ENCODE measurements around the gene KCNG2. TPM values are rescaled to one million over a fixed set of nuclear protein-coding genes. Genes with fewer than 3 reads are reported as not detected.
A peak's percentile ranks its signal among the peaks of the same experiment; 100 is the strongest.

Gene KCNG2
- total RNA-seq, 4 donors from 2014 or later = 0.41 to 6.7 TPM; not detected in 2

DNA sequence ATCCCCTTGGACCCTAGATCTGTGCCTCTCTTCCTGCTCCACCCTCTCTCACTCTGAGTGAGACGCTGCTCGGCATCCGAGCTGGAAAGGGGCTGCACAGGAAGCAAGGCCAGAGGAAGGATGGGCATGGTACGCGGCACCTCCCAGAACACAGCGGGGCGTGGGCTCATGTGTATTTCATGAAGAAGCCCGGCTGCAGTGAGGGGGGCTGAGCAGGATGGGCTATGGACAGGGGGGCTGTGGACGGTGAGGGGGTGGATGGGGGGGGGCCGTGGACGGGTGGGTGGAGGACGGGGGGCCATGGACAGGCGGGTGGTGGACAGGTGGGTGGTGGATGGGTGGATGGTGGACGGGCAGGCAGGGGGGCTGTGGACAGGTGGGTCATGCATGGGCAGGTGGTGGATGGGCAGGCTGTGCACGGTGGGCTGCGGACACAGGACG lies 125.3 kb downstream of the KCNG2 start:
- Histone ChIP-seq H3K4me1 (no peaks in the 10 kb centered on the region), H3K27ac (no peak overlapping the region), H3K9me3 (no peaks in the 10 kb centered on the region), H3K4me3 (no peak overlapping the region), H3K36me3 (peaks cover 0 to 16% (median 5%) of the 10 kb centered on the region in 4 donors), H3K27me3 (no peaks in the 10 kb centered on the region)
- in situ Hi-C loops (cut with MboI; ENCODE audit: low pct_ligation_motif_present in 1 of 4, low pct_unique_long_range_greater_than_20kb in 1 of 4, low sequenced_read_pairs in 3 of 4) = no loop called here
- WGBS, 2 donors (ENCODE audit: low coverage in 1 of 2) = 86 to 94% methylated on average over 8 to 17 of the region's 17 CpGs
- TF ChIP-seq POLR2A (IDR thresholded peaks at IDR 0.05) (no peak), POLR2AphosphoS5 (IDR thresholded peaks at IDR 0.05) (no peak), EP300 (IDR thresholded peaks at IDR 0.05; ENCODE audit: low read depth) (no peak)
- TF ChIP-seq, protein P1, sequence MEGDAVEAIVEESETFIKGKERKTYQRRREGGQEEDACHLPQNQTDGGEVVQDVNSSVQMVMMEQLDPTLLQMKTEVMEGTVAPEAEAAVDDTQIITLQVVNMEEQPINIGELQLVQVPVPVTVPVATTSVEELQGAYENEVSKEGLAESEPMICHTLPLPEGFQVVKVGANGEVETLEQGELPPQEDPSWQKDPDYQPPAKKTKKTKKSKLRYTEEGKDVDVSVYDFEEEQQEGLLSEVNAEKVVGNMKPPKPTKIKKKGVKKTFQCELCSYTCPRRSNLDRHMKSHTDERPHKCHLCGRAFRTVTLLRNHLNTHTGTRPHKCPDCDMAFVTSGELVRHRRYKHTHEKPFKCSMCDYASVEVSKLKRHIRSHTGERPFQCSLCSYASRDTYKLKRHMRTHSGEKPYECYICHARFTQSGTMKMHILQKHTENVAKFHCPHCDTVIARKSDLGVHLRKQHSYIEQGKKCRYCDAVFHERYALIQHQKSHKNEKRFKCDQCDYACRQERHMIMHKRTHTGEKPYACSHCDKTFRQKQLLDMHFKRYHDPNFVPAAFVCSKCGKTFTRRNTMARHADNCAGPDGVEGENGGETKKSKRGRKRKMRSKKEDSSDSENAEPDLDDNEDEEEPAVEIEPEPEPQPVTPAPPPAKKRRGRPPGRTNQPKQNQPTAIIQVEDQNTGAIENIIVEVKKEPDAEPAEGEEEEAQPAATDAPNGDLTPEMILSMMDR (IDR thresholded peaks at IDR 0.05) = no peak
- intact Hi-C loops (cut with DNase I; ENCODE audit: low total_unique reads) = no loop called here
- peak; percentile 5 for DNase-seq

DNA sequence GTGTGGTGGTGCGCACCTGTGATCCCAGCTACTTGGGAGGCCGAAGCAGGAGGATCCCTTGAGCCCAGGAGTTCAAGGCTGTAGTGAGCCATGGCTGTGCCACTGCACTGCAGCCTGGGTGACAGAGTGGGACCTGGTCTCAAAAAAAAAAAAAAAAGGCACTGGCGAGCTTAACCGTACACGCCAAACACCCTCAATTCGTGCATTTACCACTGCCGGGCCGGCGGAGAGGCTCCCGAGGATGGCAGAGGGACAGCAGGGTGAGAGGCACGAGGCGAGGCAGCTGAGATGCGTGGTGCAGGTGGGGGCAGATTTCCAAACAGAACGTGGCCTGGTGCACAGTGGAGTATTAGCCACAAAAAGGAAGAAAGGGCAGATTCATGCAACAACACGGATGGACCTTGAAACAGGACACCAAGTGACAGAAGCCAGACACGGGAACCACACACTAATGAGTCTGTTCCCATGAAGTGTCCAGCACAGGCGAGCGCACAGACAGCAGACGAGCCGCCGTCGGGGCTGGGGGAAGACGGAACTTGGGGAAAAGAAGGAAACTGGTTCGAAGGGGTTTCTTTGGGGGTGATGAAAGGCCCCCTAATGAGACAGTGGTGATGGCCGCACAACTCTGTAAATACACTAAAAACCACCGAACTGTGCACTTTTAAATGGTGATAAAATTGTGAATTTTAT lies 126.3 kb downstream of the KCNG2 start:
- H3K36me3 ChIP-seq = peaks cover 0 to 13% (median 6%) of the 10 kb centered on the region in 4 donors
- H3K27ac ChIP-seq = no peak overlapping the region
- H3K4me3 ChIP-seq = no peak overlapping the region
- in situ Hi-C loops (cut with MboI; ENCODE audit: low pct_ligation_motif_present in 1 of 4, low pct_unique_long_range_greater_than_20kb in 1 of 4, low sequenced_read_pairs in 3 of 4) = no loop called here
- H3K4me1 ChIP-seq = no peaks in the 10 kb centered on the region
- intact Hi-C loops (cut with DNase I; ENCODE audit: low total_unique reads) = no loop called here
- peaks cover 2 to 4% of the 10 kb centered on the region in 2 donors for H3K9me3 ChIP-seq
- TF ChIP-seq, protein P1 (IDR thresholded peaks at IDR 0.05) = no peak
- TF ChIP-seq POLR2AphosphoS5 (IDR thresholded peaks at IDR 0.05) = no peak
- no peak for TF ChIP-seq POLR2A (IDR thresholded peaks at IDR 0.05)
- no peak for TF ChIP-seq EP300 (IDR thresholded peaks at IDR 0.05; ENCODE audit: low read depth)
- no peak for DNase-seq
- 94% methylated on average over 12 to 26 of the region's 26 CpGs for WGBS, 2 donors (ENCODE audit: low coverage in 1 of 2)
- no peaks in the 10 kb centered on the region for H3K27me3 ChIP-seq

DNA sequence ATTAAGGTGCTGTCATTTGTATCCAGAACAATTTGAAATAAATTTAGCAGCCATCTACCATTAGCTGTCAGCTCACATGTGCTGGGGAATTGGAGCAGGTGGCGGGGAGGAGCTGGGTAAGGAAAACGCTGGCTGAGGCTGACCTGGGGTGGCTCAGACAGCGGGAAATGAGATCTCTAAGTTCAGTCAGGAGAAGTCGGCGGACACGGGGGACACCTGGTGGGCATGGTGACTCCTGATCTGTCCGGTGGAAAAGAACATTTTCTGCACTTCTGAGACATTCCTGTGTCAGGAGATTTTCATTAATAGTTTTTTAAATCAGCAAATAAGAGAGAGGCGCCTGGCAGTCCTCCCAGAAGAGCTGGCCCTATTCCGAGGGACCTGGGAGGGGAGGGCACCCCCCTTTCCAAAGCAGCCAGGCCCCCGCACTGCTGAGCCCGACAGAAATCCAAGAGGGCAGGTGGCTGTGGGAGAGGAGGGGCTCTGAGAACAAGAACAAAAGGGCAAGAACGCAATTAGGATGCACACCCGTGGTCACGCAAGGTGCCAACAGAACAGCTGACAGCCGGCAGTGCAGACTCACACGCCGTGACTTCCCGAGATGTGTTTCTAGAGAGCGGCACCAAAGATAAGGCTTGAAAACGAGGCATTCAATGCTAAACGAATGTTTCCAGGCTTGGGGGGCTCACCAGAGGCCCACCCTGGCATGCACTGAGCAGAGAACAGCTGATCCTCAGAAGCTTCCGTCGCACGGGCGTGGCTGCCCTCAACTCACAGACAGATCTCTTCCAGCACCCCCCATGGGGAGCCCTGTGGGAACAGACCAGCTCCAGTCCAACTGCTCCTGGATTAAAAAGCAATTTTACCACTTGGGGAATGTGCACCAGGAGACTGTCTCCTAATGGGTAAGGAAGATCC lies 127.3 kb downstream of the KCNG2 start:
- Histone ChIP-seq H3K4me1 (no peaks in the 10 kb centered on the region), H3K4me3 (no peak overlapping the region), H3K36me3 (peaks cover 0 to 21% (median 10%) of the 10 kb centered on the region in 4 donors), H3K9me3 (peaks cover 12 to 14% of the 10 kb centered on the region in 2 donors), H3K27me3 (no peaks in the 10 kb centered on the region), H3K27ac (no peak overlapping the region)
- DNase-seq = peak; percentile 6
- intact Hi-C loops (cut with DNase I; ENCODE audit: low total_unique reads) = no loop called here
- TF ChIP-seq EP300 (IDR thresholded peaks at IDR 0.05; ENCODE audit: low read depth) = no peak
- TF ChIP-seq, protein P1 (IDR thresholded peaks at IDR 0.05) = no peak
- no peak for TF ChIP-seq POLR2AphosphoS5 (IDR thresholded peaks at IDR 0.05)
- TF ChIP-seq POLR2A (IDR thresholded peaks at IDR 0.05) = no peak
- 85 to 91% methylated on average over 8 to 25 of the region's 25 CpGs for WGBS, 2 donors (ENCODE audit: low coverage in 1 of 2)
- in situ Hi-C loops (cut with MboI; ENCODE audit: low pct_ligation_motif_present in 1 of 4, low pct_unique_long_range_greater_than_20kb in 1 of 4, low sequenced_read_pairs in 3 of 4) = no loop called here

GRCh38 chr18:79926306-79926705 lies 128.6 kb downstream of the KCNG2 start:
- H3K27ac ChIP-seq = no peak overlapping the region
- 80 to 97% methylated on average over 1 to 11 of the region's 11 CpGs for WGBS, 2 donors (ENCODE audit: low coverage in 1 of 2)
- H3K4me3 ChIP-seq = no peak overlapping the region

More at GRCh38 chr18:79926306-79926705, 128.6 kb downstream of the KCNG2 start:
- DNase-seq = no peak
- in situ Hi-C loops (cut with MboI; ENCODE audit: low pct_ligation_motif_present in 1 of 4, low pct_unique_long_range_greater_than_20kb in 1 of 4, low sequenced_read_pairs in 3 of 4) (no loop called here), intact Hi-C loops (cut with DNase I; ENCODE audit: low total_unique reads) (no loop called here)
- Histone ChIP-seq H3K4me1 (no peaks in the 10 kb centered on the region), H3K9me3 (peaks cover 23 to 26% of the 10 kb centered on the region in 2 donors), H3K36me3 (peaks cover 0 to 32% (median 16%) of the 10 kb centered on the region in 4 donors), H3K27me3 (no peaks in the 10 kb centered on the region)
- TF ChIP-seq, protein P1 (IDR thresholded peaks at IDR 0.05) = no peak
- no peak for TF ChIP-seq POLR2AphosphoS5 (IDR thresholded peaks at IDR 0.05)
- no peak for TF ChIP-seq EP300 (IDR thresholded peaks at IDR 0.05; ENCODE audit: low read depth)

Measured in transverse colon (tissue), 4 donors.